ENCODE measurements around the gene FIP1L1.

DNA sequence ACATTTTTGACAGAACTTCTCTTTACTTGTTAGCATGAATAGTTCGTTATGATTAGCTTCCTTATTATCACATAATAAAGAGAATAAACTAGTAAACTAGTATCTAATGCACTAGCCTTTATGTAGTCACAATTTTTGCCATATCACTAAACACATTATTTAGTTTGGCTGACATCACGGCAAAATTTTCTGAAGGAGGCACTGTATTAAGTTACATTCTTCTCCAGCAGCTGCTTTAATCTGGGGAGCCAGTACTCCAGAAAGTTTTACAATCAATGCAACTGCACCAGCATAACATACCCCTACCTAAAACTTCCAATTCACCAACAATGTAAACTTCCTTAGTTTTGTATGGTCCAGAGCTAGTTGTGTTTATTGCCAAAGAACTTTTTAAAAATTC lies 87.8 kb downstream of the FIP1L1 start:
- TF ChIP-seq, protein P1, sequence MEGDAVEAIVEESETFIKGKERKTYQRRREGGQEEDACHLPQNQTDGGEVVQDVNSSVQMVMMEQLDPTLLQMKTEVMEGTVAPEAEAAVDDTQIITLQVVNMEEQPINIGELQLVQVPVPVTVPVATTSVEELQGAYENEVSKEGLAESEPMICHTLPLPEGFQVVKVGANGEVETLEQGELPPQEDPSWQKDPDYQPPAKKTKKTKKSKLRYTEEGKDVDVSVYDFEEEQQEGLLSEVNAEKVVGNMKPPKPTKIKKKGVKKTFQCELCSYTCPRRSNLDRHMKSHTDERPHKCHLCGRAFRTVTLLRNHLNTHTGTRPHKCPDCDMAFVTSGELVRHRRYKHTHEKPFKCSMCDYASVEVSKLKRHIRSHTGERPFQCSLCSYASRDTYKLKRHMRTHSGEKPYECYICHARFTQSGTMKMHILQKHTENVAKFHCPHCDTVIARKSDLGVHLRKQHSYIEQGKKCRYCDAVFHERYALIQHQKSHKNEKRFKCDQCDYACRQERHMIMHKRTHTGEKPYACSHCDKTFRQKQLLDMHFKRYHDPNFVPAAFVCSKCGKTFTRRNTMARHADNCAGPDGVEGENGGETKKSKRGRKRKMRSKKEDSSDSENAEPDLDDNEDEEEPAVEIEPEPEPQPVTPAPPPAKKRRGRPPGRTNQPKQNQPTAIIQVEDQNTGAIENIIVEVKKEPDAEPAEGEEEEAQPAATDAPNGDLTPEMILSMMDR (IDR thresholded peaks at IDR 0.05; ENCODE audit: insufficient read depth, low read length) = no peak
- no peak for TF ChIP-seq POLR2AphosphoS5 (IDR thresholded peaks at IDR 0.05; ENCODE audit: low read depth)
- TF ChIP-seq, protein P2, sequence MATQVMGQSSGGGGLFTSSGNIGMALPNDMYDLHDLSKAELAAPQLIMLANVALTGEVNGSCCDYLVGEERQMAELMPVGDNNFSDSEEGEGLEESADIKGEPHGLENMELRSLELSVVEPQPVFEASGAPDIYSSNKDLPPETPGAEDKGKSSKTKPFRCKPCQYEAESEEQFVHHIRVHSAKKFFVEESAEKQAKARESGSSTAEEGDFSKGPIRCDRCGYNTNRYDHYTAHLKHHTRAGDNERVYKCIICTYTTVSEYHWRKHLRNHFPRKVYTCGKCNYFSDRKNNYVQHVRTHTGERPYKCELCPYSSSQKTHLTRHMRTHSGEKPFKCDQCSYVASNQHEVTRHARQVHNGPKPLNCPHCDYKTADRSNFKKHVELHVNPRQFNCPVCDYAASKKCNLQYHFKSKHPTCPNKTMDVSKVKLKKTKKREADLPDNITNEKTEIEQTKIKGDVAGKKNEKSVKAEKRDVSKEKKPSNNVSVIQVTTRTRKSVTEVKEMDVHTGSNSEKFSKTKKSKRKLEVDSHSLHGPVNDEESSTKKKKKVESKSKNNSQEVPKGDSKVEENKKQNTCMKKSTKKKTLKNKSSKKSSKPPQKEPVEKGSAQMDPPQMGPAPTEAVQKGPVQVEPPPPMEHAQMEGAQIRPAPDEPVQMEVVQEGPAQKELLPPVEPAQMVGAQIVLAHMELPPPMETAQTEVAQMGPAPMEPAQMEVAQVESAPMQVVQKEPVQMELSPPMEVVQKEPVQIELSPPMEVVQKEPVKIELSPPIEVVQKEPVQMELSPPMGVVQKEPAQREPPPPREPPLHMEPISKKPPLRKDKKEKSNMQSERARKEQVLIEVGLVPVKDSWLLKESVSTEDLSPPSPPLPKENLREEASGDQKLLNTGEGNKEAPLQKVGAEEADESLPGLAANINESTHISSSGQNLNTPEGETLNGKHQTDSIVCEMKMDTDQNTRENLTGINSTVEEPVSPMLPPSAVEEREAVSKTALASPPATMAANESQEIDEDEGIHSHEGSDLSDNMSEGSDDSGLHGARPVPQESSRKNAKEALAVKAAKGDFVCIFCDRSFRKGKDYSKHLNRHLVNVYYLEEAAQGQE (IDR thresholded peaks at IDR 0.05; ENCODE audit: insufficient replicate concordance, low read depth) = no peak

All from HL-60 (cell line).